ENCODE results near the gene HSPA4. TPM values are rescaled to one million over a fixed set of nuclear protein-coding genes. Genes with fewer than 3 reads are reported as not detected.

Gene HSPA4
- total and polyA plus RNA-seq, 2 donors (not counting 1 experiment from before 2014, with no cell fraction given) = 18.1 to 95.0 TPM

DNA sequence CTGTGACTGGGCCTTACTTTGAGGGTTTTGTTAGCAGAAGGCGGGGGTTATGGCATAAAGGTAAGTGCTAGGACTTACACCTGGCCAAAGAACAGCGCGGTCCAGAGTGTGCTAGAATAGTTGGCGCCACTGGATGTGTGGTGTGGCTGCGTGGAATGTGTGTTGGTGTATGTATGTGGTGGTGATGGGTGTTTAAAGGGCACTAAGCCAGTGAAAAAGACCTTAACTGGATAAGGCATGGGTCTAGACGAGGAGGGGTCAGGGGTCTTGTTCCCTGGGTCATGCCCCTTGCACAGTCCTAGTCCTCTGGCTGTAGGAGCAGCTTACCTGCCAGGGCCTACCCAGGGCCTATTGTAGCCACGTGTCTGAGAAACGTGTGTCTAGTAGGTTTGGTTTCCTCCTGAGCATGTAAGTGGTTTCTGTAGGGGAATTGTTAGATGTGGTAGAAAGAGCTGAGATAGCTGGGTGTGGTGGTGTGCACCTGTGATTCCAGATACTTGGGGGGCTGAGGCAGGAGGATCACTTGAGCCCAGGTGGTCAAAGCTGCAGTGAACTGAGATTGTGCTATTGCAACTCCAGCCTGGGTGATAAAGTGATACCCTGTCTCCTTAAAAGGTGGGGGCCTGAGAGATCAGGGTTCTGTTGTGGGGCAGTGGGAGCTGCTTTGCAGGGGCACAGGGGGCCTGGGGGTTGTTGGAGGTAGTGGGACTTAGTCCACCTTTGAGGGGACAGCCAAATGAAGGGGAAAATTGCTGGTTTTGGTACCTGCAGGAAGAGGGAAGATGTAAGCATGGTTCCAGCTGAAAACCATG lies 55.2 kb downstream of the HSPA4 start:
- H3K4me3 Mint-ChIP-seq = peak overlapping the region; percentile 30
- intact Hi-C loops (cut with micrococcal nuclease) = no loop called here

More for the DNA sequence above, 55.2 kb downstream of the HSPA4 start:
- Mint-ChIP-seq H3K27ac (peak overlapping the region; percentile 92), H3K9me3 (ENCODE audit: insufficient read depth) (no peaks in the 10 kb centered on the region), H3K27me3 (no peaks in the 10 kb centered on the region), H3K4me1 (peaks cover 70% of the 10 kb centered on the region)
- Histone ChIP-seq H3K9ac (ENCODE audit: low read length) (no peak overlapping the region), H4K20me1 (ENCODE audit: control insufficient read depth, insufficient read depth, low read length, poor library complexity, severe bottlenecking) (no peaks in the 10 kb centered on the region), H3K27ac (ENCODE audit: low read length in 2 of 2) (peak overlapping the region; percentile 76 to 93), H2AFZ (ENCODE audit: insufficient read depth, low read depth, low read length, poor library complexity, severe bottlenecking) (no peak overlapping the region), H3K4me2 (replicated peaks; ENCODE audit: low read depth, low read length, poor library complexity, severe bottlenecking) (peak overlapping the region; percentile 68), H3K4me3 (ENCODE audit: control extremely low read depth in 1 of 5, extremely low read depth in 1 of 5, insufficient read depth in 1 of 5, low read depth in 2 of 5, low read length in 4 of 5) (no peak overlapping the region), H3K36me3 (replicated peaks in 1 of 2; ENCODE audit: control extremely low read depth in 1 of 2, control insufficient read depth in 1 of 2, extremely low read depth in 1 of 2, insufficient read depth in 2 of 2, low read length in 1 of 2) (peaks cover 8 to 19% of the 10 kb centered on the region in 2 experiments), H3K9me3 (ENCODE audit: control extremely low read depth in 1 of 3, control insufficient read depth in 2 of 3, insufficient read depth in 1 of 3, low read length in 2 of 3) (peaks cover 0 to 8% (median 0%) of the 10 kb centered on the region in 3 donors), H3K79me2 (ENCODE audit: control insufficient read depth, insufficient read depth, low read length) (peaks cover 14% of the 10 kb centered on the region), H3K4me1 (ENCODE audit: control insufficient read depth in 2 of 2, insufficient read depth in 2 of 2, low read length in 2 of 2) (peaks cover 70 to 73% of the 10 kb centered on the region in 2 donors), H3K27me3 (replicated peaks in 1 of 4; ENCODE audit: control extremely low read depth in 1 of 4, control insufficient read depth in 3 of 4, insufficient read depth in 4 of 4, low read length in 3 of 4) (no peaks in the 10 kb centered on the region)
- 72% methylated on average over 8 of the region's 8 CpGs for WGBS (ENCODE audit: insufficient coverage)
- DNase-seq (peak; percentile 23), ATAC-seq (ENCODE audit: low read depth) (no peak)
- POLR2A ChIA-PET = interaction anchor here (2.0 kb wide), 1 partner anchor 74 kb away, joined by 15 read pairs; no protein-coding TSS in a partner anchor
- no peak for TF ChIP-seq EZH2 (IDR thresholded peaks at IDR 0.05; ENCODE audit: borderline replicate concordance, insufficient read depth, low read depth, low read length, poor library complexity, severe bottlenecking)
- TF ChIP-seq, protein P1, sequence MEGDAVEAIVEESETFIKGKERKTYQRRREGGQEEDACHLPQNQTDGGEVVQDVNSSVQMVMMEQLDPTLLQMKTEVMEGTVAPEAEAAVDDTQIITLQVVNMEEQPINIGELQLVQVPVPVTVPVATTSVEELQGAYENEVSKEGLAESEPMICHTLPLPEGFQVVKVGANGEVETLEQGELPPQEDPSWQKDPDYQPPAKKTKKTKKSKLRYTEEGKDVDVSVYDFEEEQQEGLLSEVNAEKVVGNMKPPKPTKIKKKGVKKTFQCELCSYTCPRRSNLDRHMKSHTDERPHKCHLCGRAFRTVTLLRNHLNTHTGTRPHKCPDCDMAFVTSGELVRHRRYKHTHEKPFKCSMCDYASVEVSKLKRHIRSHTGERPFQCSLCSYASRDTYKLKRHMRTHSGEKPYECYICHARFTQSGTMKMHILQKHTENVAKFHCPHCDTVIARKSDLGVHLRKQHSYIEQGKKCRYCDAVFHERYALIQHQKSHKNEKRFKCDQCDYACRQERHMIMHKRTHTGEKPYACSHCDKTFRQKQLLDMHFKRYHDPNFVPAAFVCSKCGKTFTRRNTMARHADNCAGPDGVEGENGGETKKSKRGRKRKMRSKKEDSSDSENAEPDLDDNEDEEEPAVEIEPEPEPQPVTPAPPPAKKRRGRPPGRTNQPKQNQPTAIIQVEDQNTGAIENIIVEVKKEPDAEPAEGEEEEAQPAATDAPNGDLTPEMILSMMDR (IDR thresholded peaks at IDR 0.05) = no peak
- CTCF ChIA-PET = interaction anchor here (1.1 to 1.6 kb wide), 3 partner anchors 16 to 933 kb away, joined by 3 to 9 read pairs (median 5); partner anchors contain the start of gene AFF4

Measured in B cell (primary cell).